ENCODE results near the gene GUCY1A2.
"Not testable (repeated sequence)": the region's sequence is repeated elsewhere in the genome, so short reads cannot be mapped to it uniquely, and the experiment has no call there.

The GUCY1A2 gene

DNA sequence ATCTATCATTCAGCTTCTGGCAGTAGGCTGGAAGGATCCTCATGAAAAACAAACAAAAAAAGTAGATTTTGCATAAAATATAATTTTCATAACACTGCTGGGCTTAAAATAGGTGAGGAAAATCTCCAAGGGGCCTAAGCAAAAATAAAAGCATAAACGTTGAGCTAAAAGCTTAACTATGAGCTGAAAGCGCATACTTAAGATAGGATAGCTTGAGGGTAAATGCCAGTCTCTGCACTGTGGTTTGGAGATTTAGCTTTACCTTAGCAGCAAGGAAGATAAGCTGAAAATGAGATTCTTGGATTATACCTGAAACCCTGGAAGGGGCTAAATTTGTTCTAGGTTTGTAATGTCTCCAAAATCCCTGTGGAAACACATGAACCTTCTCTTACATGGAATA, 183.7 kb downstream of the GUCY1A2 start:
- no peak for DNase-seq (ENCODE audit: low spot score)

DNA sequence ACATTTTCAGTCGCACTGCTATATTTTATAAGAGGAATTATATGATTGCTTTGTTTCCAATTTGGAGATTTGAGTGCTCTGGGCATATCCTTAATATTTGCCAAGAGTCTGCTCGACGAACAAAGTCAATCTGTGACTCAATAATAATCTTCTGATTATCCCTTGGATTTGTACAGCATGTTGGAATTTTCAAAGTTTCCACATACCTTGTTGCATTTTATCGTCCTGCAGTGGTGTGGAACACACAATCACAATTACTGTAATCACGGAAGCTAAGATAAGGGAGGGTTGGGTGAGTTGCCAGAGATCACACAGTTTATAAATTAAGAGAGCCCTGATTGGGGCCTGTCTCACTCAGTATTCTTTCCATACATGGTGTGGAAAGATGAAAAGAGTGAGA, 189.3 kb downstream of the GUCY1A2 start:
- DNase-seq (ENCODE audit: low spot score), result no peak

DNA sequence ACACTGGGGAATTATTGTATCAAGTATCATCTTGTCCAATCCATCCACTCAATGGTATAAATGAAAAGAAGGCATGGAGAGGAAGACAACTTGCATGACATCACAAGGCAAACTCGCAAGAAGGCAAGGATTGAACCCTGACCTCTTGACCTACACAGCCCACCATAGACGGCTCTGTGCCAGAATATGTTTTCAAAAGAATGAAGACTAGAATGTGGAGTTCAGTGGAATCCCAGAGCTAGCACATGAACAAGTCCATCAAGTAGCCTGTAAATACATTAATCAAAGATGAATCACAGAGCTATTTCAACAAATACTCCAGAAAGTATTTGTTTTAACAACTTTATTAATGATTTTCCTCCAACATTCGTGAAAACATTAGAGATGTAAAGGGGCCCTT, 189.7 kb downstream of the GUCY1A2 start:
- no peak for DNase-seq (ENCODE audit: low spot score)

DNA sequence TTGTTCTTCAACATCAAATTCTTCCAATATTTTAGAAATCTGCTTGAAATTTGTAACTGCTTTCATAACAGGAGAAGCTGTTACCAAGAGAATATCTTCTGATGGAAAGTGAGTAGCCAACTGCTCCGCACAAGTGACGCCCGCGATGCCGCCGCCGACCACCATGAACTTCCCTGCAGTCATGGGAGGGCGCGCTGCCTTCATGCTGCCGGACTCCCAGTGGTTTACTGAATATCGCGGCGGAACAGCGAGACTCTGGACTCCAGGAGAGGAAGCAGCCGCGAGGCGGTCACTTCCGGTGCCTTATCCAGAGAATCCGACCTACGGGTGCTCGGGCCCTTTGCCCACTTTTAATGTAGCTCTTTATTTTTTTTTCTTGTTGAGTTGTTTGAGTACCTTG, 190.6 kb downstream of the GUCY1A2 start:
- no peak for DNase-seq (ENCODE audit: low spot score)

DNA sequence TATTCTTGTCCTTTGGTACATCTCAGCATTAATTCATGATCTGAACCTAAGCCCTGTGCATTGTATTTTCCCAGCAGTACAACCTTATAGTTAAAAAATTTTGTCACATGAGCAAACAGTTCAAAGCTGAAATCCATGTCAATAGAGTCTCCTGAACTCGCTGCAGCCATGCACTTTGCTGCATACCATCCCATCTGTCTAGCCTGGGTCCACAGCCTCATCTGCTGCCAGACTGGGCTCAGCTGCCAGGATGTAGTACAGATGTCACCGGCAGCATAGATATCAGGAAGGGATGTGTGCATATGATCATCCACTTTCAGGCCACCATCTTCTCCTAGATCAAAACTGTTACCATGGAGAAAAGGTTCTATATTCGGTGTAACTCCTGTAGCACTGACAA, 191.7 kb downstream of the GUCY1A2 start:
- not testable (repeated sequence) for DNase-seq (ENCODE audit: low spot score)

DNA sequence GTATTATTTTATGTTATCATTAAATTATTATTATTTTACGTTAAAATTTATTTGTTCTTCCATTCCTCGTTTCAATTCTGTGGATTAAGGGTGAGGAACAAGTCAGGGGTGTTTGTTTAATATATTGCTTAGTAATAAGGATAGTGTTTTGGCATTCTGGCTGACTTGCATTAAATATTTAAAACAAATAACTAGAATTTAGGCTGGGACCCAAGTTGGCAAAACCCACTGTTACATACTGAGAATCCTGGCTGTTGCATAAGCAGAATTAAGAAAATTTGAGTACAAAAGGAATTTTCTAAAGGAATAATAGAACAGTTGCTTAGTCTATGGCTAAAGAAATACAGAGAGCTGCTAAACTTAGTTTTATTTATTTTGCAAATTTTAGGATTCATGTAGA, 196.4 kb downstream of the GUCY1A2 start:
- no peak for DNase-seq (ENCODE audit: low spot score)

DNA sequence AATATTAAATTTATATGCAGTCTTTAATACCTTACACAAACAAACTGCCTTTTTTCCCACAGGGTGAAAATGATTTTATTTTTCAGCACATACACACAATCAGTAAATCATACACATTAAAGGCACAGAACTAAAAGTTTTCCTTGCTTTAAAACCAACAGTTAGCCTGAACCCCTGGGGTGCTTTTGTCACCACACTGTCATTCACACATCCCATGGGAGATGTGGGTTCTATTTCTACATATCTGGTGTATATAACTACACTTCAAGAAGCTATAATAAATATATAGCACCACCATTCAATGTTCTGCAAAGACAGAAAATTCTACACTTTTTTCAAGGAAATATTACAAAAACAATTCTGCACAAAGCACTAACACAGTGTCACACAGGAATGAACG, 197.0 kb downstream of the GUCY1A2 start:
- DNase-seq (ENCODE audit: low spot score), result no peak

DNA sequence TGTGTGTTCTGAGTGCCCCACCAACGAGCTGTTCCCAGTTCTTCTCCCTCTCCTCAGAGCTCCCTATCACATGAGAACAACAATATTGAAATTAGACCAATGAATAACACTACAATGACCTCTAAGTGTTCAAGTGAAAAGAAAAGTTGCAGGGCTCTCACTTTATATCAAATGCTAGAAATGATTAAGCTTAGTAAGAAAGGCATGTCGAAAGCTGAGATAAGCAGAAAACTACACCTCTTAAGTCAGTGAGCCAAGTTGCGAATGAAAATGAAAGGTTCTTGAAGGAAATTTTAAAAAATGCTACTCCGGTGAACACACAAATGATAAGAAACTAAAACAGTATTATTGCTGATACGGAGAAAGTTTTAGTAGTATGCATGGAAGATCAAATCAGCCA, 199.8 kb downstream of the GUCY1A2 start:
- DNase-seq (ENCODE audit: low spot score), result no peak

DNA sequence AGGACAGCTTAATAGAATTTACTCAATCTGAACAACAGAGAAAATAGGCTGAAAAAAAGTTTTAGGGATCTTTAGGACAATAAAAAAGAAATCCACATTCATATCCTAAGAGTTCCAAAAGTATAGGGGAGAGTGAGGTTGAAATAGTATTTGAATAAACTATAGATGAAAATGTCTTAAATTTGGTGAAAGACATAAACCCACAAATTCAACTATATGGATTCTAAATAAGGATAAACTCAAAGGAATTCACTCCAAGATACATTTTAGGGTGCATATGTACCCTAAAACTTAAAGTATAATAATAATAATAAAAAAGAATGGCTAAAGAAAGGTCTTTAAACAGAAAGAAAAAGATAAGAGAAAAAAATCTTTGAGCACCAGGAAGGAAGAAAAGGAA, 203.1 kb downstream of the GUCY1A2 start:
- no peak for DNase-seq (ENCODE audit: low spot score)

DNA sequence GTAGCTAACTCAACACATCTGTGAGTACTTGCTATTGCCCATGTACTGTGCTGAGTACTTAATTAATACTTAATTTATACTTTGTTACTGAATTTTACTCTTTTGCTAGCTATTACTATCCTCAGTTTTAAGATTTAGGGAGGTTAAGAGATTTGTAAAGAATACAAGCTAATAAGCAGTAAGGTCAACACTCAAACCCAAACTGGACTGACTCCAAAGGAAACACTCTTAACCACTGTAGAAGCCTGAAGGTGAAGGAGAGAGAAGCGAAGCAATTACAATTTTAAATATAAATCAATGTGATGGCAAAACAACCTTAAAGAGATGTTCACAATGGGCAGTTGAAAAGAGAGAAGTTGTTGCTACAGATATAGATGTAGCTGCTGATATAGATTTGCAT, 204.5 kb downstream of the GUCY1A2 start:
- DNase-seq (ENCODE audit: low spot score), result no peak

DNA sequence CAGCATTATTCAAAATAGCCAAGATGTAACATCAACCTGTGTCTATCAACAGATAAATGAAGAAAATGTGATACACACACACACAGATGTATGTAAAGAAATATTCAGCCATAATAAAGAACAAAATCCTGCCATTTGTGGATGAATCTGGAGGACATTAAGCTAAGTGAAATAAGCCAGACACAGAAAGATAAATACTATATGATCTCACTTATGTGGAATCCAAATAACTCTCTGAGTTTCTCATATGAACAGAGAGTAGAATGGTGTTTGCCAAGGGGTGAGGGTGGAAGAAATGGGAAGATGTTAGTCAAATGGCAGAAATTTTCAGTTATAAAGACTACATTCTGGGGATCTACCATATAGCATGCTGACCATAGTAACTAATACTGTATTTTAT, 224.2 kb downstream of the GUCY1A2 start:
- no peak for DNase-seq (ENCODE audit: low spot score)

DNA sequence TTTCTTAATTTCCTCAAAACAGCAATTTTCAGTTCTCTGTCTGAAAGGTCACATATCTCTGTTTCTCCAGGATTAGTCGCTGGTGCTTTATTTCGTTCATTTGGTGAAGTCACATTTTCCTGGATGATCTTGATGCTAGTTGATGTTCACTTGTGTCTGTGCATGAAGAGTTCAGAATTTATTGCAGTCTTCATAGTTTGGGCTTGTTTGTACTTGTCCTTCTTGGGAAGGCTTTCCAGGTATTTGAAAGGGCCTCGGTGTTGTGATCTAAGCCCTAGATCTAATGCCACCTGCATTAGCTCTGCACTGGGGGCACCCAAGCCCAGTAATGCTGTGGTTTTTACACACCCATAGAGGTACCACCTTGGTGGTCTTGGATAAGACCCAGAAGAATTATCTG, 228.9 kb downstream of the GUCY1A2 start:
- no peak for DNase-seq (ENCODE audit: low spot score)

DNA sequence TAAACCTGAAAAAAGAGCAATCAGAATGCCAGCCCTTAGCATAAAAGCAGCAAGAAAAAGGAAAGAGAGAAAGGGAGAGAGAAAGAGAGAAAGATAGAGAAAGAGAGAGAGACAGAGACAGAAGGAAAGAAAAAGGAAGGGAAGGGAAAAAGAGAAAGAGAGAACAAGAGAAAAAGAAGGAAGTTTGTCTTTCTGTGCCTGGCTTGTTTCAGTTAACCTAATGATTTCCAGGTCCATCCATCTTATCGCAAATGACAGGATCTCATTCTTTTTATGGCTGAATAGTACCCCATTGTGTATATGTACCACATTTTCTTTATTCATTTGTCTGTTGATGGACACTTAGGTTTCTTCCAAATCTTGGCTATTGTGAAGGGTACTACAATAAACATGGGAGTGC, 230.8 kb downstream of the GUCY1A2 start:
- no peak for DNase-seq (ENCODE audit: low spot score)

DNA sequence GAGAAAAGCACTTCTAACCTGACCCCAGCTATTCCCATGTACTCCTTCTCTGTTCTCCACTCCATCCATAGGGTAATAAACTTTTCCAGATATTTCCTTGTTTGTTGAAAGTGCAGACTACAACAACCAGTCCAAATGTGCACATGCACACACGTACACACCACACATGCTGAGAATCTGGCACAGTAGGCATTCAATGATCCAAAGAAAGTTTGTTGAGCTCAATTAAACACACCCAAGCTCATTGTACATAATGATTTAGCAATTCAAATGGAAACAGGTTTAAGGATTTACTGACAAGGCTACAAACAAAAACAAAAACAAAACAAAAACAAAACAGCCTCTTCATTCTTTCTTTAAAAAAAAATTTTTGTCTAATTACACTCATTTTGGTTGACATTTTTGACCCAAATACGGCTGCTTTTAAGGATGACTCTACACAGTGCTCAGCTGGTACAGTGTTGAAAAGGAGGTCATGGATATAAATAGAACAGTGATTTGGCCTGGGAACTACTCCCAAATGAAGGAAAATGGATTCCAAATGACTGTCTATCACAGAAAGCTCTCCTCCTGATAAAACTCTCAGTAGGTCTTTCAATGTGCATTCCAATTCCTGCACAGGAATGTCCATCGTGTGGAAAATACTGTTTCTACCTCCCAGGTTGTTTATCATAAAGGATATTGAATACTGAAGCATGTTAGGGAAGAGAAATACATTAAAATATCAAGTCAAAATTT, 232.2 kb downstream of the GUCY1A2 start:
- DNase-seq (ENCODE audit: low spot score), result no peak

DNA sequence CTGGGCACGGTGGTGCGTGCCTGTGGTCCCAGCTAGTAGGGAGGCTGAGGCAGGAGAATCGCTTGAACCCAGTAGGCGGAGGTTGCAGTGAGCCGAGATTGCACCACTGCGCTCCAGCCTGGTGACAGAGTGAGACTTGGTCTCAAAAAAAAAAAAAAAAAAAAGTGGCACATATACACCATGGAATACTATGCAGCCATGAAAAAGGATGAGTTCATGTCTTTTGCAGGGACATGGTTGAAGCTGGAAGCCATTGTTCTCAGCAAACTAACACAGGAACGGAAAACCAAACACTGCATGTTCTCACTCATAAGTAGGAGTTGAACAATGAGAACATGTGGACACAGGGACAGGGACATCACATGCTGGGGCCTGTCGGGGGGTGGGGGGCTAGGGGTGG, 241.0 kb downstream of the GUCY1A2 start:
- DNase-seq (ENCODE audit: low spot score), result not testable (repeated sequence)

DNA sequence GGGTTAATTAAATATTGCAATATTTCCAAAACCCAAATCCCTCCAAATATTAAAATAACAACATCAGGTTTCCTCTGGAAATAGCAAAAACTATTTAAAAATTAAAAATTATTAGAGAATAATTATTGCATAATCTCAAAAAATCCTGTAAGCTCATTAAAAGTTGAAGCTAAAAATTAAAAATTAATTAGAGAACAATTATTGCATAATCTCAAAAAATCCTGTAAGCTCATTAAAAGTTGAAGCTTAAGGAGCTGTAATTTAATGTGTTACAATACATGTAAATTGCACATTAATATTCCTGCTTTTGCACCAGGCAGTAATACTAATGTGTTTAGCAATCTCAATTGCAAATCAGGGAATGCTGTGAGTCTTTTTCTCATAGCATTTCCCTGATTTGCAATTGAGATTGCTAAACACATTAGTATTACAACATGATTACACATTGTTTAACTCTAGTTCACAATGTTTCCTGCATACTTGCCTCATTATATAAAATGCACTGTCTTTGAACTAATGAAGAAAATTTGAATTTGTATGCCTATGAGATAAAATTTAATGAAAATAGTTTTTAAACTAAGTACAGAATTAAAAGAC, 247.7 kb downstream of the GUCY1A2 start:
- DNase-seq (ENCODE audit: low spot score), result no peak

DNA sequence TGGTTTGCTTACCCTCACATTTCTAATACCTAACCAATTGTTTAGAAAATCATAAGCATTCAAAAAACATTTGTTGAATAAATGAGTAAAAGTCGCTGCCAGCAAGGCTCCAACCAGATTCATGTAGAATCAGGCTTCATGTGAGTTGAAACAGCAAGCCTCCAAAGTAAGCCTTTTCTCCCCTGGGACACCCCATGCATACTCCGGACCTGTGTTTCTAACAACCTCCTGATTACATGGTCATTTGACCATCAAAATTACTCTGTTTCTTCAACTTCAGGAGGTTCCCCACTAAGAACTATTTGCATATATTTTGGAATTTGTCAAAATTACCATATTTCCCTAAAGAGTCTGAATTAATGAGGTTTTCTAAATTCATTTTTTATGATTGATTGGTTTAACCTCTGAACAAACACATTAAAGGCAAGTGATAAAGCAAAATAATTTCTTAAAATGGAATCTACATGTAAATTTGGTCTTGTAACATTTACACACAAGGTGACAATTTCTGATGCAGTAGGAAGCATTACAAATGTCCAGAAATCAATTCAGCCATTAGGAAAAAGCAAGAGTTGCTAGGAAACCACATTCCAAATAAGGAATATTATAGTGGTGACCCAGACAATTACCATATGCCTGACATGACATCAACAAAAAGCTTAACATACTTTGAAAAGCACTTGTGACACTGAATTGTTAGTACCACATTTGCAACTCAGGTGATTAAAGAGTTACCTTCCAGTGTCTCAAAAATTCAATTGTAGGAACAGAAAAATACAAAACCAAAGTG, 252.6 kb downstream of the GUCY1A2 start:
- no peak for DNase-seq (ENCODE audit: low spot score)

DNA sequence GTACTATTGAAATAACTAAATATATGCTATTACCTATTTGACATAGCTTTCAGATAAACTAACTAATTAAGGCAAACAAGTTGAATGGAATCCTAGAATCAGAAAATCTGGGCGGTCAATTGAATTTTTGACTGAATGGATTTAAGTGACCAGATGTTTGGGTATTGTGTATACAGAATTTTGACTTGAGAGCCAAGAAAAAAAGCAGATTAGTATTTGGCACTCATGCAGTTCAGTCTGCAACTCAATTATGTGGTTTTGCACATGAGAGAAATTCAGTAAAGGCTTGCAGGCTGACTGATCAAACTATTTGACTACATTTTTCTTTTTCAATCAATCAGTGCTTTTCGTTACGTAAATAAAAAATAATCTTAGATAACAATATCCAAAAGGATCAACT, 254.8 kb downstream of the GUCY1A2 start:
- no peak for DNase-seq (ENCODE audit: low spot score)

DNA sequence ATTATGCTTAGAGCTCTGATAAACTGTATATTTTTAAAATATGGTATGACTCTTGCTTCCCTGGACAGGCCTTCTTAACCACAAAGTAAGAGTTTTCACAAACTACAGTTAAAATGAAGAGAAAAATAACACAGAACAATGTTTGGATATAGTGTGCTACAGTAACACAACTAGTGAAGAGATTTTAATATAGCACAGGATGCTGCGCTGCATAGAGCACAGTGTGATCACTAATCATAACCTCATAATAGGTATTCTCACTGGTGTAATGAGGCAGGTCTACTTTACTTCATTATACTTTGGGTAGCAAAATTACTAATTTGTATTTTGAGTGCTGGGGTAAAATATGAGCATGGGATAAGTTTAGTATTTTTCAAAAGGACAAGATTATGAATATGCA, 256.5 kb downstream of the GUCY1A2 start:
- no peak for DNase-seq (ENCODE audit: low spot score)

DNA sequence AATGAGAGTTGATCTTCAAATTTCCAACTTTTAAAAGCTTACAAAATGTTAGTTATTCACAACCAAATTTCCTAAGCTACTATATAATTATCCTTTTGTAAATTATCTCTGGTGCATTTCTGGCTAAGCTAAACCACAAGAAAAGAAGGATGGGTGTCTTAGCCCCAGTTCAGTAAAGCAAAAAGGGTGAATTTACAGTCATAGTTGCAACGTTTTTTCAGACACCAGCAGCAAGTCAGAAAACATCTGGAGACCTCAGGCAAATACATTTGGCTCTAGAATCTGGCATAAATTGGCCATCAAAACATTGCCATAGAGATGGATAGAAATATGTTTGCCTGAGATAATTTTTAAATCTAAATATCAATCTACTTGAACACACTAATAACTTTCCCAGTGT, 257.0 kb downstream of the GUCY1A2 start:
- DNase-seq (ENCODE audit: low spot score), result no peak

DNA sequence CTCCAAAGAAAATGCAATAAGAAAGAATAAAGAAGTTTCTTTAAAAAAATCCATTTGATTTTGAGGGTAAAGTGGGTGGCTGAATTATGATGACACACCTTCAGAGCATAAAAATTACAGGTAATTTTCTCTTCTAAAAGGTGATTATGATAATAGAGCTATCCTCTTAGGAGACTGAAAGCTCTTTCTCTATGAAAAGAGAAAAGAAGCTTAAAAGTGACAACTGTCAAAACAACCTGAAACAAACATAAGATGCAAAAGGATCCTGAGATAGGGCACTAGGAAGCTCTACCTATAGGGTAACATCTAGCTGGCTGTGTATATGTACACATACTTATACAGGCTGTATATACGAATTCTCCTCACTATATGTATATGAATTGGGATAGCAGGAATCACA, 270.2 kb downstream of the GUCY1A2 start:
- DNase-seq (ENCODE audit: low spot score), result no peak

DNA sequence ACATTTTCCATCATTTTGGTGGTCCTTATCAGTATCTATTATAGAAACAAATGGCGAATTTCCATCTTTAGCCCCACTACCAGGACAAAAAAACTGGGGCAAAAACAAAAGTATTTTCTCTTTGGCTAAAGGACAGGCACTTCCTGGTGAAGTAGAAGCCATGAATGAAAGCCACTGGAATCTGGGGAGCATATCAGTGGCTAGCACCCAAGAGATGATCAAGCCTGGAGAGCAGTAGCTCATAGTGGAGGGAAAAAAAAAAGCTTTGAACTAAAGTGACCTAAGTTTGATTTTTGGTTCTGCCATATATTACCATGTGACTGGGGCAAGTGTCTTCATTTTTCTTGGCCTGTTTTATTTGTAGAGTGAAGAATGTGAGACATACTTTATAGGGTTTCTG, 272.3 kb downstream of the GUCY1A2 start:
- DNase-seq (ENCODE audit: low spot score), result no peak

DNA sequence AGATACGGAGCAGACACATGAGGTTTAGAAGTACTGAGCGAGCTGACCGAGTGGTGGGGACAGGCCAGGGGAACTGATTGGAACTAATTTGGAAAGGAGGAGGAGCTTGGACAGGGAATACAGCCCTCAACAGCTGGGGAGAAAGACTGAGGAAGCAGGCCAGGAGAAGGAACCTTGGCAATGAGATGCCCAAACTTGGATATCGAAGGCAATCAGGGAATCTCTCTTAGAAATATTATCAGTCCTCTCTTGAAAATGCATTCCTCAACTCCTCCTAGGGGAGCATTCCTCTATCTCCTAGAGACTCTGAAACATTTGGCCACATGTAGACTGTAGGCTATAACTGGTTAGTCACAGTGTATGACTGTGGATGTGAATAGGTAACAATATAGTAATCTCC, 284.6 kb downstream of the GUCY1A2 start:
- DNase-seq (ENCODE audit: low spot score), result no peak

All from left forelimb (tissue), 1 donor.